OCI-LY1 (cell line): ENCODE measurements around the gene WIZ.

Source experiments
- EZH2 ChIP-seq: fragments of 200-600 bp; sonication (generic), shearing (Covaris generic); IDR thresholded peaks from 2 replicates; pipeline ENCODE4 v1.8.0; 2017; ENCODE audit warnings: borderline replicate concordance, mixed run types, mild to moderate bottlenecking, antibody characterized with exemption, low read length, moderate library complexity, mixed read lengths
- TF ChIP-seq, protein P1 (sequence below): fragments of 200-600 bp; sonication (generic), shearing (Covaris generic); IDR thresholded peaks from 2 replicates; pipeline ENCODE4 v1.5.1; 2017; ENCODE audit warnings: mild to moderate bottlenecking, antibody characterized with exemption, low read length, moderate library complexity, mixed read lengths

DNA sequence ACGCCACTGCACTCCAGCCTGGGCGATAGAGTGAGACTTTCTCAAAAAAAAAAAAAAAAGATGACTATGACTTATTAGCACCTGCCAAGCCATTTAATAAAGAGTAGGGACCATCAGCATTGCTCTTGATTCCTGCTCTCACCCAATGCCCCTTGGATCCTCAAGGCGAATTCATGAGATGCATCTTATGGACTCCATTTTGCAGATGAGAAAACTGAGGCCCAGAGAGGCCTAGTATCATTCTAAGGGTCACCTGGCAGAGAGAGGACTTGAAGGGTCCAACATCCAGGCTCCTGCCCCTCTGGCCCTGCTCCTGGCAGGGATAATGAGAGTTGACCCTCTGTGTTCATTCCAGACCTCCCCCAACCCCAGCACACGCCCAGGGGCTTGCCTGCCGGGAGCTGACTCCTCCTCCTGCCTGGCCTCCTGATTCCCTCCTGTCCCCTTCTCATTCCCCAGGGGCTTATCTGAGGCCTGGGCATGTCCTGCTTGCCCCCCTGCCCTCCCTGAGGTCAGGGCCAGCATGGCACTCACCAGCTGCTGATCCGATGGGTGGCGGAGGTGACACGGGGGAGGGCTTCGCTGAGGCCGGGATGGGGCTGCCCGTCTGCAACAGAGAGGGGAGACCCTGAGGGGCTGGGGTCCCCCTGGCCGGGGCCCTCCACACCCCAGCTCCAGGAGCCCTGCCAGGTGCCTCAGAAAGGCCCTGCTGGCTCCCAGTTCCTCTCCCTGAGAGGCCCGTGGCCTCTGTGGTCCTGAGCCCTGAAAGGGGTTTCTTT lies 7.4 kb downstream of the WIZ start:
- no peak for TF ChIP-seq EZH2
- TF ChIP-seq, protein P1, sequence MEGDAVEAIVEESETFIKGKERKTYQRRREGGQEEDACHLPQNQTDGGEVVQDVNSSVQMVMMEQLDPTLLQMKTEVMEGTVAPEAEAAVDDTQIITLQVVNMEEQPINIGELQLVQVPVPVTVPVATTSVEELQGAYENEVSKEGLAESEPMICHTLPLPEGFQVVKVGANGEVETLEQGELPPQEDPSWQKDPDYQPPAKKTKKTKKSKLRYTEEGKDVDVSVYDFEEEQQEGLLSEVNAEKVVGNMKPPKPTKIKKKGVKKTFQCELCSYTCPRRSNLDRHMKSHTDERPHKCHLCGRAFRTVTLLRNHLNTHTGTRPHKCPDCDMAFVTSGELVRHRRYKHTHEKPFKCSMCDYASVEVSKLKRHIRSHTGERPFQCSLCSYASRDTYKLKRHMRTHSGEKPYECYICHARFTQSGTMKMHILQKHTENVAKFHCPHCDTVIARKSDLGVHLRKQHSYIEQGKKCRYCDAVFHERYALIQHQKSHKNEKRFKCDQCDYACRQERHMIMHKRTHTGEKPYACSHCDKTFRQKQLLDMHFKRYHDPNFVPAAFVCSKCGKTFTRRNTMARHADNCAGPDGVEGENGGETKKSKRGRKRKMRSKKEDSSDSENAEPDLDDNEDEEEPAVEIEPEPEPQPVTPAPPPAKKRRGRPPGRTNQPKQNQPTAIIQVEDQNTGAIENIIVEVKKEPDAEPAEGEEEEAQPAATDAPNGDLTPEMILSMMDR: no peak
